HG03097 (cell line): ENCODE data around the gene DSE.

Experiments used
- ATAC-seq: cut with Tn5 transposase; IDR thresholded peaks from one replicate; pipeline ENCODE4 v1.9.1; 2021; ENCODE audit not compliant: unreplicated experiment, low FRiP score

Gene DSE

GRCh38 chr6:116359131-116359530 is 11.6 kb upstream of the DSE start:
- no peak for ATAC-seq

GRCh38 chr6:116359835-116360234 is 10.9 kb upstream of the DSE start:
- ATAC-seq: no peak

GRCh38 chr6:116362276-116362675 is 8.5 kb upstream of the DSE start:
- no peak for ATAC-seq

GRCh38 chr6:116363759-116364158 is 7.0 kb upstream of the DSE start:
- no peak for ATAC-seq

GRCh38 chr6:116364321-116364720 is 6.4 kb upstream of the DSE start:
- no peak for ATAC-seq

GRCh38 chr6:116365743-116366142 is 5.0 kb upstream of the DSE start:
- ATAC-seq: no peak

GRCh38 chr6:116366740-116367275 is 3.9 kb upstream of the DSE start:
- ATAC-seq: no peak

- ATAC-seq: no peak
Measured at GRCh38 chr6:116369540-116369939, 1.2 kb upstream of the DSE start.

- ATAC-seq: no peak
Measured at GRCh38 chr6:116369964-116370759, 585 bp upstream of the DSE start.

- ATAC-seq: peak; percentile 44
Measured at GRCh38 chr6:116371120-116371917, 572 bp downstream of the DSE start.

GRCh38 chr6:116371918-116372209 is 1.1 kb downstream of the DSE start:
- ATAC-seq: no peak

GRCh38 chr6:116373300-116373699 is 2.6 kb downstream of the DSE start:
- ATAC-seq: no peak

- no peak for ATAC-seq
Measured at GRCh38 chr6:116373940-116374339, 3.2 kb downstream of the DSE start.

- no peak for ATAC-seq
Measured at GRCh38 chr6:116374586-116374985, 3.8 kb downstream of the DSE start.

GRCh38 chr6:116375262-116375661 is 4.5 kb downstream of the DSE start:
- no peak for ATAC-seq

- ATAC-seq: no peak
Measured at GRCh38 chr6:116376149-116376548, 5.4 kb downstream of the DSE start.

- no peak for ATAC-seq
Measured at GRCh38 chr6:116379764-116380163, 9.0 kb downstream of the DSE start.

- no peak for ATAC-seq
Measured at GRCh38 chr6:116380346-116380745, 9.6 kb downstream of the DSE start.

- ATAC-seq: no peak
Measured at GRCh38 chr6:116381000-116381399, 10.3 kb downstream of the DSE start.

GRCh38 chr6:116382587-116382986 is 11.8 kb downstream of the DSE start:
- no peak for ATAC-seq

- no peak for ATAC-seq
Measured at GRCh38 chr6:116384727-116385458, 14.1 kb downstream of the DSE start.
